GM18508 (cell line): ENCODE results near the gene CXCR1.
"Not testable (repeated sequence)": the region's sequence is repeated elsewhere in the genome, so short reads cannot be mapped to it uniquely, and the experiment has no call there.

Experiments
- ATAC-seq: cut with Tn5 transposase; IDR thresholded peaks from one replicate; pipeline ENCODE4 v1.9.1; 2021; ENCODE audit warnings: moderate number of reproducible peaks; ENCODE audit not compliant: insufficient read depth, unreplicated experiment

Gene CXCR1

GRCh38 chr2:218168016-218168415 lies 1.3 kb upstream of the CXCR1 start:
- ATAC-seq, result no peak

GRCh38 chr2:218162814-218163213 lies 3.9 kb downstream of the CXCR1 start:
- ATAC-seq, result no peak

DNA sequence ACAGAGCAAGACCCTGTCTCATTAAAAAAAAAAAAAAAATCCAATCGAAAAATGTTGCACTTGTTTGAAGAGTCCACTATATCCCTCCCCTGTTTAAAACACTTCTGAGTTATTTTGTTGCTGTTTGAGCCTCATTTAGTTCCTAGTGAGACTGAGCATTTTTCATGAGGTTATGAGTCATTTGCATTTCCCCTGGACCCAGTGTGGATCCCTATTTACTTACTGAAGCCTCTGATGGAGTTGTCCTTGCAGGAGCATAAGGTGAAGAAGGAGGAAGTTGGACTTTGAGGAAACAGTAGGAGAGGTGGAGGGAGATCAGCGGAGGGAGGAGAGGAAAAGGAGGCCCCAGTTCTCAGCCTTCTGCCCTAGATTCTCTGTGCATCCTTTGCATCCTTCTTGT lies 5.1 kb downstream of the CXCR1 start:
- no peak for ATAC-seq

GRCh38 chr2:218155953-218156479 lies 10.7 kb downstream of the CXCR1 start:
- no peak for ATAC-seq

GRCh38 chr2:218152777-218153176 lies 14.0 kb downstream of the CXCR1 start:
- no peak for ATAC-seq

GRCh38 chr2:218152172-218152571 lies 14.6 kb downstream of the CXCR1 start:
- no peak for ATAC-seq

DNA sequence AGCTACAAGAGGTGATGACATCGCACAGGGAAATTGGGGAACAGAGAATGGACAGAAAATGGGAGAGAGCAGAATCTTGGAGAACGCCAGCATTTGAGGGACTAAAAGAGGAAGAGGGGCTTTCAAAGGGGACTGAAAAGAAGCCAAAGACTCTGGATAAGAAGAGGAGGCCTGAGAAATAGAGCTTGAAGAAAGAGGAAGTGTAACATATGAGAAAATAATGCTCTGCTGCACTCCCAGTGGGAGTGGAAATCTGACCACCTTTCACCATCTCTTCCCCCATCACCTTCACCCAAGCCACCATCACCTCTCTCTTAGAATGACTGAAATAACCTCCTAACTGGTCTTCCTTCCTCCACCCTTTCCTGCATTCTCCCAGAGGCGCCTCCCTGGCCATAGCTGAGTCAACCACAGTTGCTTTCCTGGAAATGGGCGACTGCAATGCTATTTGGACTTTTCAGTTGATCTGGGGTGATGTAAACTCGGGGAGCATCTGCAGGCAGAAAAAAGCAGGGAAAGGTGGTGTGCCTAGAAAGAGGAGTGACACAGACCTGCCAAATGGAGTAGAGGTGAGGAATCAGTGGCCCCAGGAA lies 16.8 kb downstream of the CXCR1 start:
- ATAC-seq, result no peak

- ATAC-seq, result no peak
These were observed 17.7 kb downstream of the CXCR1 start for GRCh38 chr2:218149098-218149497.

- ATAC-seq, result no peak
These were observed 20.7 kb downstream of the CXCR1 start for GRCh38 chr2:218146056-218146455.

- no peak for ATAC-seq
These were observed 21.6 kb downstream of the CXCR1 start for GRCh38 chr2:218145124-218145523.

DNA sequence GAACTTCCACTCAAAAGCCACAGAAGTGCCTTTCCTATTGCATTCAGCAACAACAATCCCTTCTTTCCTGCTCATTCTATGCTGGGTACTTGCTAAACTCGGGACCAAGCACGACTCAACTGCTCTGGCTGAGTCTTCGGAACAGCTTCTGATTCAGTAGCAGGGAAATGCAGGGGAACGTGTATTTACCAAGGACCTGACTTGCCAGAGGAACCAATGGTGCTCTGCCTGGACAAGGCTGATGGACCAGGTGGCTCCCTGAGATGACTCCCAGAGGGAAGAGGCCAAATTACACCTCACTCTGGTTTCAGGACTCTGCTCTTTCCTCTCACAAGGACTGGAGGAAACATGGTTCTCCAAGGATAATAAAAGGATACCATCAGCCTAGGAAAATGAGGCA lies 28.7 kb downstream of the CXCR1 start:
- ATAC-seq, result no peak

DNA sequence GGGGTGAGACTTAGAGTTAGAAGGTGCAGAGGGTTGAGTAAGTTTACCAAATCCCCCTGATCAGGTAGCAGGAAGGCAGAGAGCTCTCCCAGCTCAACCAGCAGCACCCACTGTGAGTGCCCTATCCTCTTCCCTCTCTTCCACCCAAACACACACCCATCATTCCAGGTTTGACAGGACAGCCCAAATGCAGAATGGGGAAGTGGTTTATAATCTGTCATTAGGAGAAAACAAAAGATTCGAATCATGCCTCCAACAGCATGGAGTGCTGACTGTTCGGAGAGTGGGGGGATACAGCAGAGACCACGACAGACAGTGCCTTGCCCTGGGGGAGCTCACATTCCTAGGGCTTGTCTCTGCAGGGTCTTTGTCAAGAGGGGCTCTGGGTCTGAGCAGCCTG lies 29.2 kb downstream of the CXCR1 start:
- ATAC-seq, result no peak

DNA sequence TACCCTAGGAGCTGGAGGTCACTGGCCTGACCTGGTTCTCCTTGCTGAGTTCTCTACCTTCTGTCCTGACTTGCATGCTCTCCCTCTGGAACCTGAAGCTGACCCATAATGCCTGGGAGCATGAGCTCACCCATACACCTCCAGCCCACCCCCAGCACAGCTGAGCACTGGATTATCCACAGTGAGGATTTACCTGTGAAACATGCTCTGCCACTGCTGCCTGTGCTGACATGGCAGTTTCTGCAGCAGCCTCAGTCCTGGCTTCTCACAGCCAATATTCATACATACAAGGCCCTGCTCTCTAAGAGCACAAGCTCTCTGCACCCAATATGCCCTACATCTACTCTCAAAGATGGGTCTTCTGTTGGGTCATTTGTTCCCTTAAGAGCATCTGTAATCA lies 35.9 kb downstream of the CXCR1 start:
- no peak for ATAC-seq

DNA sequence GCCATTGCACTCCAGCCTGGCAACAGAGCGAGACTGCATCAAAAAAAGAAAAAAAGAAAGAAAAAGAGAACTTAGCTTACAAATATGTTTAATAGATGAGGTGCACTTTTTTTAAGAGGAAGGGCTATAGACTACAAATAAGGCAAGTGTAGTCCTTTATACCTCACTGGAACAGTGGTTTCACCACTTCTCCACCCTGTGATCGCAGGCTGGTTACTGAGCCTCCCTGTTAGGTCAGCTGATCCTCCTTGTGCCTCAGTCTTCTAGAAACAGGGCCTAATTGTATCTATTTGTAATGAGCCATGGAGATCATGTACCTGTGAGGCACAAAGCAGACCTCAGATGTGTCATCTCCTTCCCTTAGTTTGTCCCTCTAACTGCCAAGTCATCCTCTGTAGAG lies 36.4 kb downstream of the CXCR1 start:
- ATAC-seq, result no peak

DNA sequence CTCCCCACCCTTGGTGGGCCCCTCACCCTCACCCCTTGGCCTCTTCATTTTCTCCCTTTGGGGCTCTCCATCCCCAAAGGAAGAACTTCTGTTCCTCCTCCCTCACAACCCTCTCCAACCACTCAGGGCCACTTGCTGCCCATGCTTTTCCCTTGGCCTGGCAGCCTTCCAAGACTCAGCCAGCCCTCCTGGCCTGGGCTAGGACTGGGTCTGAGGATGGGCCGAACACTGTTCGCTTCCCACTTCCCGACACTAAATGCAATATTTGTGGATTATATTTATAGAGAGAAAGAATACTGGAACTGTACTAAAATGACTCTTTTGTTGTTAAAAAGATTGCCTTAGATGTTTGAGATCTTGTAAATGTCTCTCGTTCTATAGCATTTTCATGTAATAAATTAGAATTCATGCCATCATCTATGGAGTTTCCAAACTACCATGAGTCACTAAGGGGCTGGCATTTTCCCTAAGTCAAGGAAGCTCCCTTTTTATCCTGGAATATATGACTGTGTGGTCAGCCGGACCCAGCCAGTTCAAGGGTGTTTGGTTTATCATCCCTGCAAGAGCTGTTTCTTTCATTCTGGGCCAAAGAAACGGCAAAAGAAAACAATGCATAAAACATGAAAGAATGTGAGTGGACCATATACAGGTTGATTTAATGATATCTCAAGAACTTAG lies 37.2 kb downstream of the CXCR1 start:
- ATAC-seq, result no peak

DNA sequence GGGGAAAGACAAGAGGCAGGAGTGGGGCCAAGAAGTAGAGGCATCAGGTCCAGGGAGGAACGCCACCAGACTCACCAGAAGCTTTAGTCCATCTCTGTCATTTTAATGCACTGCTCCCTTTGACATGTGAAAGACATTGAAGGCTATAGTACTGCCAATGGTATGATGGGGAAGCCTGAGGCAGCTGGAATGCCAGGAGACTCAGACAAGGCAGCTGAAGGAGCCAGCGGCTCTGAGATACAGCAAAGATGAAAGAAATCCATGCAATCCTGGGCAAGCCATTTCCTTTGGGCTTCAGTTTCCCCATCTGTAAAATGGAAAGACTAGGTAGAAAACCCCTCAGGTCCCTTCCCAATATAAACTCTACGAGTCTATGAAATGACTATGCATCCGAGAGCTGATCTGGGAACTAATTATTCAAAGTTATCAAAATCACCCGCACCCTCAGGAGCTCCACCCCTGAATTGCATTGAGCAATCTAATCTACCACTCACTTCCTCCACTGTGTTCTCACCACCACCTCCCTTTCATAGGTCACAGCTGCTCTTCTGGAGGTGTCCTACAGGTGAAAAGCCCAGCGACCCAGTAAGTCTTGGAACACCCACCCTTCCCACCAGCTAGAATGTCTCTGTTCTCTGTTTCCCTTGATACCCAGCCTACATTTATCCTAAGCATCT lies 37.8 kb downstream of the CXCR1 start:
- no peak for ATAC-seq

GRCh38 chr2:218127929-218128455 lies 38.8 kb downstream of the CXCR1 start:
- ATAC-seq, result no peak

DNA sequence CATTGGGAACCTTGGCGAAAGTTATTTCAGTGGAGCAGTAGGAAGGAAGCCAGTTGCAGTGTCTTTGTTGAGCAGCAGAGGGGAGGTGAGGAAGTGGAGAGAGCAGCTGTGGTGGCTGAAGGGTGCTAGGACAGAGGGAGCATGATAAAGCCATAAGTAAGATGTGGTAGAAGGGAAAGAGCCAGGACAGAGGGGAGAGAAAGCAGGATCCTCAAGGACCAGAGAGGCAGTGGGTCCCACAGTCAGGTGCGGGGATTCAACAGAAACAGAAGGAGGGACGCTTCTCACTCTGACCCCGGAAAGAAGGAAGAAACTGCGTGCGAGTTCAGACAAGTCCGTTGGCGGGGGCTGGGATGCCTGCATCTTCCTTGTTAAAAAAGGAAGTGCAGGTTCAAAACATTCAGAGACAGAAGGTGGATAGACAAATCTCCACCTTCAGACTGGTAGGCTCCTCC lies 41.1 kb downstream of the CXCR1 start, which contains the start of gene CXCR2:
Gene CXCR2 (plus strand): TSS at position 403 of the 455 bp plus-strand sequence. CDS start 8,774 bp downstream, outside the sequence.
- ATAC-seq, result no peak

DNA sequence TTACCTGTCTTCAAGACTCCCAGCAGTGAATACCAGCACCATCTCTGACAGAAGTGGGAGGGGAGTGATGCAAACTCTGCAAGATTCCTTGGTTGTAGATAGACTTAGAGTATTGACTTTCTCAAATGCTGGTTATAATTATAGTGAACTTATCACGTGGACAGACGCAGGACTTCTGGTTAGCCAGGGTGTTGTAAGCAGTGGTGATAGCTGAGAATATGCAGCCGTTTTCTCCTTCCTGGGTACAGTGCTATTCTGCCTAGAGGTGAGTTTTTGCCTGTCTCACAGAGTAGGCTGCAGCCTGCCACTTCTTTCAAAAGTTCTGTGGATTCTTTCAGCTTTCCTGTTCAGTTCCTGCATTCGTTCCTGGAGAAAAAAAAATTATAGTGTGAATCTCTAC lies 41.7 kb downstream of the CXCR1 start:
- ATAC-seq, result no peak

DNA sequence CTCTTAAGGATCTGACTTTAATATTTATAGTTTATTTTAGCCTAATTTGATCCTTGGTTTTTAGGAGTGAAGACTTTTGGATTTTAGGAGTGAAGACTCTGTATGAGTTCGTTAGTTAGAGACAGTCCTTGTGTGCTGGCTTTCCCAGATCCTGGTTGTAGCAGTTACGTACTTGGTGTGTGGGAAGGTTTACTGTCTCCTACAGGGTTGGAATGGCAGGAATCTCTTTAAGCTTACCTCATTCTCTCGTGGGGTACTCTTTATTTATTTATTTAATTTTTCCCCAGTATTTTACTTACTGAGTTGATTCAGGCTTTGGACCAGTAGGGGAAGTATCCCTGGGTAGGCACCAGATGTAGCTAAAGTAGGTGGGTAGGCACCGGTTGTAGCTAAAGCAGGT lies 42.8 kb downstream of the CXCR1 start:
- no peak for ATAC-seq

DNA sequence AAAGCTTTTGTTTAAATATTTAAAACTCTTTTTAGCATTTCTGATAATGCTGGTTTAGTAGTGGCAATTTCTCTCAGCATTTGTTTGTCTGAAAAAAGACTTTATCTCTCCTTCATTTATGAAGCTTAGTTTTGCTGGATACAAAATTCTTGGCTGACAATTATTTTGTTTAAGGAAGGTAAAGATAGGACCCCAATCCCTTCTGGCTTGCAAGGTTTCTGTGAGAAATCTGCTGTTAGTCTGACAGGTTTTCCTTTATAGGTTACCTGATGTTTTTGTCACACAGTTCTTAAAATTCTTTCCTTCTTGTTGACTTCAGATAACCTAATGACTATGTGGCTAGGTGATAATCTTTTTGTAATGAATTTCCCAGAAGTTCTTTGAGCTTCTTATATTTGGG lies 44.5 kb downstream of the CXCR1 start:
- ATAC-seq, result not testable (repeated sequence)
